GM12878 (cell line): ENCODE measurements around the gene CAB39L. TPM values are rescaled to one million over a fixed set of nuclear protein-coding genes. Genes with fewer than 3 reads are reported as not detected.
A peak's percentile ranks its signal among the peaks of the same experiment; 100 is the strongest.

Experiments used
- ATF7 ChIP-seq: fragments of 450-650 bp; IDR thresholded peaks from 2 replicates; pipeline ENCODE4 v1.6.1; 2016; ENCODE audit warnings: low read depth, mild to moderate bottlenecking
- BCL11A ChIP-seq: IDR thresholded peaks from 2 replicates; pipeline ENCODE4 v1.6.1; 2011; ENCODE audit warnings: low read depth, low read length
- EED ChIP-seq: sonication (generic); IDR thresholded peaks from 2 replicates; pipeline ENCODE4 v1.6.1; 2016; ENCODE audit warnings: antibody characterized with exemption, low read depth
- GATAD2B ChIP-seq: fragments of 450-650 bp; conservative IDR thresholded peaks from 2 replicates; pipeline ENCODE4 v1.6.1; 2017; ENCODE audit warnings: low read depth, mild to moderate bottlenecking, moderate library complexity
- IKZF1 ChIP-seq: fragments of 450-650 bp; conservative IDR thresholded peaks from 2 replicates; pipeline ENCODE4 v1.6.1; 2017; ENCODE audit warnings: antibody characterized with exemption, mild to moderate bottlenecking
- JUNB ChIP-seq: IDR thresholded peaks from 2 replicates; pipeline ENCODE4 v1.6.1; 2016; ENCODE audit warnings: antibody characterized with exemption, mild to moderate bottlenecking
- JUND ChIP-seq: IDR thresholded peaks from 2 replicates; pipeline ENCODE4 v1.6.1; 2012; ENCODE audit warnings: low read depth, mild to moderate bottlenecking, low read length, improper control_type of control experiment, moderate library complexity
- KLF5 ChIP-seq: fragments of 450-650 bp; IDR thresholded peaks from 2 replicates; pipeline ENCODE4 v1.6.1; 2014; ENCODE audit warnings: mild to moderate bottlenecking; ENCODE audit not compliant: partially characterized antibody
- MEF2B ChIP-seq: fragments of 450-650 bp; IDR thresholded peaks from 2 replicates; pipeline ENCODE4 v1.6.1; 2018; ENCODE audit warnings: mild to moderate bottlenecking, moderate library complexity; ENCODE audit not compliant: partially characterized antibody, poor library complexity, severe bottlenecking
- MTA2 ChIP-seq: fragments of 450-650 bp; IDR thresholded peaks from 2 replicates; pipeline ENCODE4 v1.6.1; 2016; ENCODE audit warnings: low read depth, mild to moderate bottlenecking, moderate library complexity
- MTA3 ChIP-seq: IDR thresholded peaks from 2 replicates; pipeline ENCODE4 v1.6.1; 2012; ENCODE audit warnings: low read length, inconsistent platforms, borderline replicate concordance
- MXI1 ChIP-seq: fragments of 150-350 bp; IDR thresholded peaks from 2 replicates; pipeline ENCODE4 v1.6.1; 2011; ENCODE audit warnings: low read depth, mild to moderate bottlenecking, inconsistent platforms, low read length, improper control_type of control experiment
- NFYA ChIP-seq: IDR thresholded peaks from 2 replicates; pipeline ENCODE4 v1.6.1; 2011; ENCODE audit warnings: low read depth, mild to moderate bottlenecking, low read length, improper control_type of control experiment, borderline replicate concordance
- POLR2AphosphoS5 ChIP-seq: IDR thresholded peaks from 2 replicates; pipeline ENCODE4 v1.6.1; 2011; ENCODE audit warnings: mild to moderate bottlenecking, low read length, inconsistent platforms
- SMAD5 ChIP-seq: IDR thresholded peaks from 2 replicates; pipeline ENCODE4 v1.6.1; 2016; ENCODE audit warnings: antibody characterized with exemption, low read depth
- SMARCA5 ChIP-seq: fragments of 450-650 bp; IDR thresholded peaks from 2 replicates; pipeline ENCODE4 v1.6.1; 2017; ENCODE audit warnings: mild to moderate bottlenecking
- STAT3 ChIP-seq: IDR thresholded peaks from 2 replicates; pipeline ENCODE4 v1.6.1; 2011; ENCODE audit warnings: low read depth, low read length, improper control_type of control experiment
- TARDBP ChIP-seq: IDR thresholded peaks from 2 replicates; pipeline ENCODE4 v1.6.1; 2016; ENCODE audit warnings: borderline replicate concordance
- TCF3 ChIP-seq: IDR thresholded peaks from 2 replicates; pipeline ENCODE4 v1.6.1; 2012; ENCODE audit warnings: low read depth, mild to moderate bottlenecking, low read length, borderline replicate concordance; ENCODE audit not compliant: insufficient read depth
- ZNF24 ChIP-seq: fragments of 450-650 bp; IDR thresholded peaks from 2 replicates; pipeline ENCODE4 v1.6.1; 2017; ENCODE audit warnings: antibody characterized with exemption, mild to moderate bottlenecking
- ZNF274 ChIP-seq: IDR thresholded peaks from one replicate; pipeline ENCODE4 v1.8.0; 2011; ENCODE audit not compliant: insufficient read length, insufficient read depth
- polyA plus RNA-seq, 11 experiments: library from polyadenylated mRNA; depleted of rRNA in 4 of 11; unstranded in 6 of 11; stranded (reverse) in 5 of 11; fragments of >200 nt; fragmentation: Nextera tagmentation in 4 of 11; fragmentation: Illumina TruSeq in 1 of 11; extraction: Ambion mirVana in 4 of 11; extraction: Trizol in 1 of 11; gene quantifications; 1 replicate in 1 of 11; 2 replicates in 10 of 11; pipeline versions ENCODE4 v1.2.1 to v1.2.3, GENCODE V29; 2011 to 2016; ENCODE audit warnings: inconsistent platforms in 2 of 11, missing spikeins in 2 of 11, low read depth in 1 of 11
- total RNA-seq, 4 experiments: library from RNA; depleted of rRNA in 3 of 4; stranded (reverse); fragments of >200 nt in 3 of 4; fragmentation: Illumina TruSeq in 1 of 4; extraction: Trizol in 1 of 4; gene quantifications; 2 replicates each; pipeline versions ENCODE4 v1.2.1 to v1.2.3, GENCODE V29; 2013 to 2021
- TF ChIP-seq, protein P1 (sequence below): fragments of 450-650 bp; IDR thresholded peaks from 2 replicates; pipeline ENCODE4 v1.6.1; 2017; ENCODE audit warnings: mild to moderate bottlenecking
- TF ChIP-seq, protein P2 (sequence below): IDR thresholded peaks from 2 replicates; pipeline ENCODE4 v1.6.1; 2011; ENCODE audit warnings: borderline replicate concordance, low read depth, mild to moderate bottlenecking, moderate library complexity, mixed read lengths, low read length; ENCODE audit not compliant: insufficient read depth; ENCODE audit errors: extremely low read length
- TF ChIP-seq, protein P3 (sequence below): fragments of 450-650 bp; IDR thresholded peaks from 2 replicates; pipeline ENCODE4 v1.6.1; 2017; ENCODE audit warnings: mild to moderate bottlenecking, moderate library complexity

CAB39L gene
- total and polyA plus RNA-seq, 10 of the 15 experiments (the other 5 are each of a cell fraction or from before 2014, with no cell fraction given), result 0.88 to 3.0 (median 1.7) TPM

DNA sequence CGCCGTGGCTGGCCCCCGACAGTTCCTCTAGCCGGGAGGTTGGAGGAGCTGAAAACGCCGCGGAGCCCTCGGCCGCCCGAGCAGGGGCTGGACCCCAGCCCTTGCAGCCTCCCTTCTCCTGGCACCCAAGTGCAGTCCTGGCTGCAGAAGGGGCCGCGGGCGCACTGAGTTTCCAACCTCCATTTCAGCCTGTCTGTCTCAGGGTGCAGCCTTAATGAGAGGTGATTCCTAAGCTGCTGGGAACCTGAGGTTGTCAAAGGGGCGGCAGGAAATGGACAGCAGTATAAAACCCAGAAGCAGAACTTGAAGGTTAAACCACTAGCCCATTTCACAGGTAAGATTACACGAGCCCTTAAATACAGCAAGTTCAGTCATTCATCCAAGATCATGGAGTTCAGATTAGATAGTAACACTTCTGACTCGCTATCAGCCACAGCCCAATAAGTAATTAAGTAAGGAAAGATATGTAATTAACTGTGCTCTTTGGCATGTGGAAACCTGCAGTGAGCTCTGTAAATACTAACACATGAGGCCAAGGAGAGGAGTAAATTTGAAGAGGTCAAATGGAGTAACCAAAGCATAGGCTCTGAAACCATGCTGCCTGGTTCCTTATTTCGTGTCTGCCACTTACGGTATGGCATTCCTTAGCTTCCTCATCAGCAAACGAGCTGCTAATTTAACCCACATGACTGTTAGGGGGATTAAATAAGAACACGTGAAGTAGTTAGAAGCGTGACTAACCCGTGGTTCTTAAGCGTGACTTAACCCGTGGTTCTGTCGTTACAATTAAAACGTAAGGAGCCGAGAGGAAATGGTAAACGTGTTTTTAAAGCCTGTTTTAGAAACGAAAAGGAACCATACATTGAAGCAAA is 896 bp upstream of the CAB39L start (continued):
- TF ChIP-seq, protein P1, sequence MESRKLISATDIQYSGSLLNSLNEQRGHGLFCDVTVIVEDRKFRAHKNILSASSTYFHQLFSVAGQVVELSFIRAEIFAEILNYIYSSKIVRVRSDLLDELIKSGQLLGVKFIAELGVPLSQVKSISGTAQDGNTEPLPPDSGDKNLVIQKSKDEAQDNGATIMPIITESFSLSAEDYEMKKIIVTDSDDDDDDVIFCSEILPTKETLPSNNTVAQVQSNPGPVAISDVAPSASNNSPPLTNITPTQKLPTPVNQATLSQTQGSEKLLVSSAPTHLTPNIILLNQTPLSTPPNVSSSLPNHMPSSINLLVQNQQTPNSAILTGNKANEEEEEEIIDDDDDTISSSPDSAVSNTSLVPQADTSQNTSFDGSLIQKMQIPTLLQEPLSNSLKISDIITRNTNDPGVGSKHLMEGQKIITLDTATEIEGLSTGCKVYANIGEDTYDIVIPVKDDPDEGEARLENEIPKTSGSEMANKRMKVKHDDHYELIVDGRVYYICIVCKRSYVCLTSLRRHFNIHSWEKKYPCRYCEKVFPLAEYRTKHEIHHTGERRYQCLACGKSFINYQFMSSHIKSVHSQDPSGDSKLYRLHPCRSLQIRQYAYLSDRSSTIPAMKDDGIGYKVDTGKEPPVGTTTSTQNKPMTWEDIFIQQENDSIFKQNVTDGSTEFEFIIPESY, result no peak
- TF ChIP-seq, protein P2, sequence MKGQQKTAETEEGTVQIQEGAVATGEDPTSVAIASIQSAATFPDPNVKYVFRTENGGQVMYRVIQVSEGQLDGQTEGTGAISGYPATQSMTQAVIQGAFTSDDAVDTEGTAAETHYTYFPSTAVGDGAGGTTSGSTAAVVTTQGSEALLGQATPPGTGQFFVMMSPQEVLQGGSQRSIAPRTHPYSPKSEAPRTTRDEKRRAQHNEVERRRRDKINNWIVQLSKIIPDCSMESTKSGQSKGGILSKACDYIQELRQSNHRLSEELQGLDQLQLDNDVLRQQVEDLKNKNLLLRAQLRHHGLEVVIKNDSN, result no peak
- TF ChIP-seq EED, result no peak
- no peak for TF ChIP-seq MTA3
- TF ChIP-seq POLR2AphosphoS5, result no peak; the same call in 1 of the 2 replicates
- TF ChIP-seq MTA2, result peak; percentile 78
- 0 out of 2 replicates have a peak, but pooled peaks have one; percentile 19 for TF ChIP-seq TCF3
- TF ChIP-seq KLF5, result peak; percentile 40
- no peak for TF ChIP-seq JUND
- no peak for TF ChIP-seq TARDBP
- no peak for TF ChIP-seq SMAD5
- TF ChIP-seq ATF7, result peak; percentile 71
- TF ChIP-seq NFYA, result no peak
- TF ChIP-seq MXI1, result peak; percentile 86
- TF ChIP-seq GATAD2B, result no peak; the same call in none of the 2 replicates
- TF ChIP-seq, protein P3, sequence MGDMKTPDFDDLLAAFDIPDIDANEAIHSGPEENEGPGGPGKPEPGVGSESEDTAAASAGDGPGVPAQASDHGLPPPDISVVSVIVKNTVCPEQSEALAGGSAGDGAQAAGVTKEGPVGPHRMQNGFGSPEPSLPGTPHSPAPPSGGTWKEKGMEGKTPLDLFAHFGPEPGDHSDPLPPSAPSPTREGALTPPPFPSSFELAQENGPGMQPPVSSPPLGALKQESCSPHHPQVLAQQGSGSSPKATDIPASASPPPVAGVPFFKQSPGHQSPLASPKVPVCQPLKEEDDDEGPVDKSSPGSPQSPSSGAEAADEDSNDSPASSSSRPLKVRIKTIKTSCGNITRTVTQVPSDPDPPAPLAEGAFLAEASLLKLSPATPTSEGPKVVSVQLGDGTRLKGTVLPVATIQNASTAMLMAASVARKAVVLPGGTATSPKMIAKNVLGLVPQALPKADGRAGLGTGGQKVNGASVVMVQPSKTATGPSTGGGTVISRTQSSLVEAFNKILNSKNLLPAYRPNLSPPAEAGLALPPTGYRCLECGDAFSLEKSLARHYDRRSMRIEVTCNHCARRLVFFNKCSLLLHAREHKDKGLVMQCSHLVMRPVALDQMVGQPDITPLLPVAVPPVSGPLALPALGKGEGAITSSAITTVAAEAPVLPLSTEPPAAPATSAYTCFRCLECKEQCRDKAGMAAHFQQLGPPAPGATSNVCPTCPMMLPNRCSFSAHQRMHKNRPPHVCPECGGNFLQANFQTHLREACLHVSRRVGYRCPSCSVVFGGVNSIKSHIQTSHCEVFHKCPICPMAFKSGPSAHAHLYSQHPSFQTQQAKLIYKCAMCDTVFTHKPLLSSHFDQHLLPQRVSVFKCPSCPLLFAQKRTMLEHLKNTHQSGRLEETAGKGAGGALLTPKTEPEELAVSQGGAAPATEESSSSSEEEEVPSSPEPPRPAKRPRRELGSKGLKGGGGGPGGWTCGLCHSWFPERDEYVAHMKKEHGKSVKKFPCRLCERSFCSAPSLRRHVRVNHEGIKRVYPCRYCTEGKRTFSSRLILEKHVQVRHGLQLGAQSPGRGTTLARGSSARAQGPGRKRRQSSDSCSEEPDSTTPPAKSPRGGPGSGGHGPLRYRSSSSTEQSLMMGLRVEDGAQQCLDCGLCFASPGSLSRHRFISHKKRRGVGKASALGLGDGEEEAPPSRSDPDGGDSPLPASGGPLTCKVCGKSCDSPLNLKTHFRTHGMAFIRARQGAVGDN, result peak; percentile 85
- peak; percentile 31; the same call in 1 of the 2 replicates for TF ChIP-seq SMARCA5
- no peak for TF ChIP-seq JUNB
- TF ChIP-seq IKZF1, result peak; percentile 43
- TF ChIP-seq STAT3, result peak; percentile 58; the same call in 1 of the 2 replicates
- peak; percentile 45 for TF ChIP-seq MEF2B
- peak; percentile 56; the same call in 1 of the 2 replicates for TF ChIP-seq ZNF24
- TF ChIP-seq BCL11A, result no peak
- TF ChIP-seq ZNF274, result no peak
